Measurements from ENCODE around the gene SSTR4.
"Not testable (repeated sequence)": the region's sequence is repeated elsewhere in the genome, so short reads cannot be mapped to it uniquely, and the experiment has no call there.

The SSTR4 gene

DNA sequence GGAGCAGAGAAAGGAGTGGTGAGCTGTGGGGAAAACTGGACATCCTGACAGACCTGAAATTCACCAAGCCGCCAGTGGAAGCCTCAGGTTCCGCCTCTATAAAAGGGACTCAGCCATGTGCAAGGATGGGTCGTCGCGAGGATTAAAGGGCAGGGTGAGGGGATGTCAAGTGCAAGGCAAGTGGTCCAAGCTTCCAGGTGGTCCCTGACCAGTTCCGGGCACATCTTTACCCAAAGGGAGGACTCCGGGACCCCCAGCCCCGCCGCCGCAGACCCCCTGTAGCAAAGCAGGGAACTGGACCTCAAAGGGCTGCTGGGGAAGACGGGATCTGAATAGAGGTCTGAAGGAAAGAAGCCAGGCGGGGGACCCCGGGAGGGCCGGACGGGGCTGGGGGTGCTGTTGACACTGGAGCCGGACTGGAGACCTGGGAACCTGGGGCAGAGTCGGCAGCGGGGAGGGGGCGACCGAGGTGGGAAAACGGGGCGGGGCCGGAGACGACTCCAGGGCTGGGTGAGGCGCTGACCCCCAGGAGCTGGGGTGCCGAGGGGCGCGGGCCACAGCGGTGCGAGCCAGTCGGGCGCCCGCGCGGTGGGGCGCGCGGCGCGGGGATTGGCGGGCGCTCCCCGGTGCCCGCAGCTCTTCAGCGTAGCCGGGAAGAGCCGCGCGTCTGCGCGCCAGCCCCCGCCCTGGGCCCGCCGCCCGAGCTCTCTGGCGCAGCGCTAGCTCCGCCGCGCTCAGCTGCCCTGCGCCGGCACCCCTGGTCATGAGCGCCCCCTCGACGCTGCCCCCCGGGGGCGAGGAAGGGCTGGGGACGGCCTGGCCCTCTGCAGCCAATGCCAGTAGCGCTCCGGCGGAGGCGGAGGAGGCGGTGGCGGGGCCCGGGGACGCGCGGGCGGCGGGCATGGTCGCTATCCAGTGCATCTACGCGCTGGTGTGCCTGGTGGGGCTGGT, at the start of gene SSTR4:
Gene SSTR4 (plus strand): TSS at position 592 of the 951 bp plus-strand sequence. CDS start 172 bp downstream, at position 764.
- no peak for DNase-seq

GRCh38 chr20:22986601-22987000, 48.5 kb upstream of the SSTR4 start:
- DNase-seq = no peak

DNA sequence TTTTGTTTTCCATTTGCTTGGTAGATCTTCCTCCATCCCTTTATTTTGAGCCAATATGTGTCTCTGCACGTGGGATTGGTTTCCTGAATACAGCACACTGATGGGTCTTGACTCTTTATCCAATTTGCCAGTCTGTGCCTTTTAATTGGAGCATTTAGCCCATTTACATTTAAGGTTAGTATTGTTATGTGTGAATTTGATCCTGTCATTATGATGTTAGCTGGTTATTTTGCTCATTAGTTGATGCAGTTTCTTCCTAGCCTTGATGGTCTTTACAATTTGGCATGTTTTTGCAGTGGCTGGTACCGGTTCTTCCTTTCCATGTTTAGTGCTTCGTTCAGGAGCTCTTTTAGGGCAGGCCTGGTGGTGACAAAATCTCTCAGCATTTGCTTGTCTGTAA, 43.7 kb upstream of the SSTR4 start:
- DNase-seq = not testable (repeated sequence)

DNA sequence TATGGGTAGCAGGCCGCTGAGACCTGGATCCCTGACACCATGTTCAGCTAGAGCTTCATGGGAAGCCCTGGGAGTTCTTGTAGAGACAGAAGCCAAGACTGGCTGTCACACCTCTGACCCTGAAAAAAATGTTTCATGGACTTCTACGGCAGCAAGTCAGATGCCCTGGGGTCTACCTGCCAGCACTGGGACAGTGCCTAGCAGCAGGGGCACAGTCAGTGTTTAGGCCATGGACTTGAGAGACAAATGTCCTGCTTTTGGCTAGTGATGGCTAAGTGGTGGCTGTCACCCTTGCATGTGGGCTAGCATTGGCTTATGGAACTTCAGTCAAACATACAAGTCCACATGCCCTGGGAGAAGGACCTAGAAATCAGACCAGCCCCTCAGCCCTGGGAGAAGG, 41.3 kb upstream of the SSTR4 start:
- no peak for DNase-seq

DNA sequence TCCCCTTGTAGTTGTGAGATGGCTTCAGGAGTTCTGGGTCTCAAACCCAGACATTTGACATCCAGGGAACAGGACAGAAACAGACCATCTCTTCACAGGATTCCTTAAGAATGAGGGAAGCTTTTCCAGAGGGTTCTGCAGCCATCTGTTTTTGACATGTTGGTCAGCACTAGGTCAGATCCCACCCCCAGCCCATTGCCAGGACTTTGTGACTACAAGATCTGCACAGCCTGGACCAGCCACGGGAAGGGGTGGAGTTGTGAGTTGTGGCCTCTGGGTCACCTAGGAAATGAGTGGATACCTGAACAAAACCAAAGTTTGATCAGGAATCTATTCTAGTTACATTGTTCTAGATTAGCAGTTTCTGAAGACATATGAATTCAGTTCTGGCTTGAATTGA, 39.2 kb upstream of the SSTR4 start:
- DNase-seq = no peak

DNA sequence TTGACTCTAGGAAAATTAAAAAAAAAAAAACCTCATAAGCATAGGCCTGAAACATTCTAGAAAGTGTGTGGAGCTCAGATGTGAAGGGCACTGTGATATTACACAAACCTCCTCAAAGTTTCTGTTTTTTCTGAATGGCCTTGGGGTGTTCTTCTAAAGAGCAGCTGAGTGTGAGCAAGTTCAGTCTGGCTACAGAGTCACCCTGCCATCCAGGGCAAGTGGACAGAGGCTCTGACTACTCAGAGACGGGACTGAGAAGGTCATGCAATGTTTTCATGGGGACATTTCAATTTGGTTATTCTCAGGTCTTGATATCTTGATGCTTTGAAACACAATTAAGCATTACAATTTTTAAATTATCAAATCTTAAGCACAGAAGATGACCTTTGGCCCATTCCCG, 36.6 kb upstream of the SSTR4 start:
- no peak for DNase-seq

GRCh38 chr20:22999756-23000155, 35.4 kb upstream of the SSTR4 start:
- no peak for DNase-seq

GRCh38 chr20:23000232-23000947, 34.7 kb upstream of the SSTR4 start:
- no peak for DNase-seq

DNA sequence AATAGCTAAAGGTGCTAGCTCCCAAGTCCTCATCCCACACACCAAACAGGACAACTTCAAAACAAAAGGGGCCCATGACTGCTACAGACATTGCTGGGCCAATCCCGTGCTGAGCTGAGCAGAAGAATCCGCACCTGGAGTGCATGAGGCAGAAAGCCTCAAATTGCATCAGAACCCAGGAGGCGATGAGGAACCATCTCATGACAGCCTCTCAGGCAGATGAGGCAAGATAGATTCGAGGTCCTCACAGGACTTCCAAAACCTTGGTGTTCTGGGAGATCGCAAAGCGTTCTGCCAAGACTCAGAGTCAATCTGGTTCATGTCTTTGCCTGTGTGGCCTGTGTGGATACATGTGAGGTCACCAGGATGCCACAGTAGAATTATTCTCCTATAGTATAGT, 32.8 kb upstream of the SSTR4 start:
- no peak for DNase-seq

DNA sequence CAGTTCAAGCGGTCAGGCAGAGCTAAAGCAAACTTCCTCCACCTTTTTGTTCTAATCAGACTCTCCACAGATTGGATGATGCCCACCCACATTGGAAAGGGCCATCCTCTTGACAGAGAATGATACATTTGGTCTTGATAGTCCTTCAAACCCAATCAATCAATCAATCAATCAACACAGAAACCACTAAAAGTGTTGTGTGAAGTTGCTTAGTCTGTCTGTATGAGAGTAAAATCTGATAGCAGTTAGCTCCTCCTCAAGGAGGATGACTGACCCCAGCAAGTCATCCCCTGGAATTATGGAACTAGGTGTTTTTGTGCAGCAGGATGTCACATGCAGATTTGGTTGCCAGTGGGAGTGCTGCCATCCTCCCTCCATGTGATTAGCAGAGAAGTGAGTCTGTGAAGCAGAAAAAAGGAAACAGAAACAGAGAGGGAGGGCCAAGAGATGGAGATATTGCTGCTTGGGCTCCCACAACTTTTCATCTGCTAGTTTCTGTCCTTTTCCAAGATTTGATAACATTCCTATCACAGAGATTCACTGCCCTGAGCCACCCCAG, 32.0 kb upstream of the SSTR4 start:
- no peak for DNase-seq

- DNase-seq = no peak
Measured at GRCh38 chr20:23003881-23004460, 31.1 kb upstream of the SSTR4 start.

DNA sequence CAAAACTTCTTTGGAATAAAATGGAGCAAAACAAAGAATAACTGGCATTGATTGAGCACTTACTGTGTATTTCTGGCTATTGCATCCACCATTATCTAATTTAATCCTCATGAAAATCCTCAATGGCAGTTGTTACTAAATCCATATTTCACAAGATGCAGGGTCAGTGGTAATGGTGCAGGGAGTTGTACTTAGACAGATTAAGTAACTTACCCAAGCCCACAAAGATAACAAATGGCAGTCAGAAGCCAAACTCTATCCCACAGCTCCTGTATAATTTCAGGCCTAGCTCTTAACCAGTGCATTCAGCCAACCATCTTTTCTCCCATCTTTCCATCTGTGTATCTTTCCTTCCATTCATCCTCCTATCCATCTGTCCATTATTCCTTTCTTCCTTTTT, 29.3 kb upstream of the SSTR4 start:
- no peak for DNase-seq

DNA sequence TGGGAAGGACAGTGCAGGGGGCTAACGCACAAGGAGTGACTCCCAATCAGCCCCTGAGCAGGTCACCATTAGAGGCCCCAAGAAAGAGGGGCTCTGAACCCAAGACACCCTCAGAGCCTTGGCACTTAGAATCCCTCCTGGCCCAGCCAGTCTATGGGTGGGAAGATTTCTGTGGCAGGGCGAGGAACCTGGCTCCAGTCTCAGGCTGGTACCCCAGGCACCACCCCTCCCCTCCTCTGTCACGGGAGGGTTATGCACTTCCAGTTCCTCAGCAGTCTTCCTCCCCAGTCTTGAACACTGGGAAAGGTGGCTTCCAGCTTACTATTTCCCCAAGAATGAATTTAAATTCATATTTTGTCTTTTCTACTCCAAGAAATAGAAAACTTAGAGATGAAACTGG, 27.6 kb upstream of the SSTR4 start:
- no peak for DNase-seq

DNA sequence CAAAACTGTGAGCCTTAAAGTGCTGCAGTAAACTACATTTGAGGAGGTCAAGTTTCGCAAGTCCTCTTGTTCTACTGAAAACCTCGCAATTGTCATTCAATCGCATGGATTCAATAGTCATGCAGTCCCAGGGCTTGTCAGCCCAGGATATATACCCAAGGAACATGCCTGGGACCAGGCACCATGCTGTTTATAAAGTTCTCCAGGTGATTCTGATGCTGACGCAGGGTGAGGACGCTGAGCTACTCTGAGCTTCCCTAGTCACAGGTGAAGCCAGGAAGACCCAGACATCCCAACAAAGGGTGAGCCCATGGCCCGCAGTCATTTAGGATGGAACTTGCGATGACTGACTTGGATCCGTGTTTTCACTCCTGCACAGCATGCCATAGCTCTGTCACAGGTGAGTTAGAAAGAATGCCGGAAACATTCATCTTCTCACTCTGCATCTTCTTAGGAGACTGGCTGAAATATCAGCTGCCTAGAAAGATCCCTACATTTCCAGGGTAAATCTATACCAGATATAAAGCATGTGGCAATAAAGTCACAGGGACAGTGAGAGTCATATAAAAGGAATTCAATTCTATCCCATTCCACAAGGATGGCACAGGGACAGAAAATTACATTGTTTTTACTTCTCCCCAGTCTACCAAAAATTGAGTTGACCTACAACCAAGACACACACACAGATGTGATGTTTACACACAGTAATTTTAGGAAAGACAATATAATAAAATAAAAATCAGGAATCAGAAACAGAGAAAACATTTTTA, 27.0 kb upstream of the SSTR4 start:
- no peak for DNase-seq

DNA sequence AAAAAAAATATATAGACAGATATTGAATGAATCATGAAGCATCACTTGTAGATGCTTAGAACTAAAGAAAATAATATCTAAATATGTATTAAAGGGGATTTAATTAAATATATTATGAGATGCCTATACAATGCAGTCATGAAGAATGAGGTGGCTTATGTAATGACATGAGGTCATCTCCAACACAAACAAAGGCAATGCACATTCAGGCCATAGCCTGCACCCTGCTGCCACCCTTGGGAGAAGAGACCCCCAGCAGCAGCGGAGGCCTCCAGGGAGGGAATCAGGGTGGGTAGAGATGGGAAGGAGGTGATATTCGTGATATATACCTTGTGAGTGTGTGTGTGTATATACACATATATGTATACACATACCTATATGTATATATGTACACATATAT, 26.4 kb upstream of the SSTR4 start:
- DNase-seq = no peak

DNA sequence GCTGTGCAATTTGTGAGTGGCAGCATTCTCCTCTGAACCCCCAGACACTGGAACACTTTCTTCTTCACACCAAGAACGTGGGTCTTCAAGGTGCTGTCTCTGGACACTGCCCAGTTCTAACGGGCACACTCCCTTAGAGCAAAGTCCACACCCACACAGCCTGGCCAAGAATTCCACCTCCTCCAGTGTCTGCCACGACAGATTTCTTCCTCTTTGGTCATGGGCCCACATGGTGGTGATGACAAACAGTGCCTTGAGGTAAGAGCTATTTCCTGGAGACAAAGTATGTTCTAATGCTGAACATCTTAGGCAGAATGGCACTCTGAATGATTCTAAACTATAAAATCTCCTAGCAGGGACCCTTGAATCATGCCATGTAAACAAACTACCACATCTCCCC, 25.5 kb upstream of the SSTR4 start:
- DNase-seq = no peak

DNA sequence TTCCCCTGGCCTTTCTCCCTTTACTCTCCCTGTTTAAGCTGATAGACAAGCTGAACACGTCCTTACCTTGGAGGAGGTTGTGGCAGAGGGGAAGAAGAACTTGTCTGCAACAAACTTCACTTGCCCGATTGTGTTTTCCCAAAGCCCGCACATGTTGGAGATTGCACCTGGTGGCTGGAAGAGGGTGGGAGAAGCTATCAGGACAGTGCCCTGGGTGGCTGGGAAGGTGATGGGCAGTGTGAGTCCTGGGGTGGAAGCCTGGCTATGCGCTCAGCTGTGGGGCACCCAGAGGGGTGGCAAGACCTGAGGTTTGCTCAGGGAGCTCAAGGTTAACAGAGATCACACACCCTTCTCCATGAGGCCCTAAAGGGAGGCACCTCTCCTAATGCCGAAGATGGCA, 25.0 kb upstream of the SSTR4 start:
- no peak for DNase-seq

DNA sequence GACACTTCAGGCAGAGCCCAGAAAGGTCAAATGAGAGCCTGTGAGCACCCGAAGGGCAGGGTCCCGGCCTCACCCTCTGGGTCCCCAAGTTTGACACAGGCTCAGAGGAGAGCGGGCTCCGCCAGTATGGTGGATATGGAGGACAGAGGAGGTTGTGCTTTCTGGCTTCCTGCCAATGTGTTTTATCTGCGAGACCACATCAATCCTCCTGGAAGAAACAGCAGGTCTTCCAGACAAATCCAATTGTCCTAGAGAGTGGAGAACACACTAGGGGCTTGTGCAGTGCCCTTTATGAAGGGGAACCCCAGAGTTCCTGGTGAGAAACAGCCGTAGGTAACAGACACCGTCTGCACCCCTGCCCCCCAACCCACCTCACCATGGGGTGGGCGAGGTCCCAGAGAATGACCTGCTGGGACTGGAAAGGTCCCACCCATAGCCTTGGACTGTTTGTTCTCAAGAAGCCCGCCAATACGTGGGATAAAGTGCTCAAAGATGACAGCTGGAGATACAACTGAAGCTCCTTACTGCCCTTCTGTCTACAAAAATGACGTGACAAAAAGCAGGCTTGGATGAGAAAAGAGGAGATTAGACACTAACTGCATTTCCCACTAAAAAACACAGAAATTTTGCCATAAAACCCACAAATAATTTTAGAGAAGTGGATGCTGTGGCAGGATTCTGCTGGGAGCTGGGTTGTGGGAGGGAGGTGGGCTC, 23.9 kb upstream of the SSTR4 start:
- no peak for DNase-seq

DNA sequence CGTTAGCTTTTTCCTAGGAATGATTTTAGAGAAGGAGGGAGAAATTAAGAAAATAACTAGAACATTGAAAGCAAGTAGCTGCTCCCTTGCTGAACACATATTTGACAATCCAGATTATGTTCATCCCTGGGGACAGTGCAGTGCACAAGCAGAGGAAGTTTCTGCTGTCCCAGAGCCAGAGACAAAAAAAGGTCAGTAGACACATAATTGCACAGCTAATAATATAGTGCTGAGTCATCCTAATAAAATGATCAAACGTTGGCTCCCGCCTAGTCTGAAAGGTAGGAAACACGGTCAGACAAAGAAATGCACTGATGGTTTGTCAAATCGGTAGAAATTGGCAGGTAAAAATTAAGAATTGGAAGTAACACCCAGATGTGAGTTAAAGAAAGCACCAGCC, 21.7 kb upstream of the SSTR4 start:
- DNase-seq = no peak

DNA sequence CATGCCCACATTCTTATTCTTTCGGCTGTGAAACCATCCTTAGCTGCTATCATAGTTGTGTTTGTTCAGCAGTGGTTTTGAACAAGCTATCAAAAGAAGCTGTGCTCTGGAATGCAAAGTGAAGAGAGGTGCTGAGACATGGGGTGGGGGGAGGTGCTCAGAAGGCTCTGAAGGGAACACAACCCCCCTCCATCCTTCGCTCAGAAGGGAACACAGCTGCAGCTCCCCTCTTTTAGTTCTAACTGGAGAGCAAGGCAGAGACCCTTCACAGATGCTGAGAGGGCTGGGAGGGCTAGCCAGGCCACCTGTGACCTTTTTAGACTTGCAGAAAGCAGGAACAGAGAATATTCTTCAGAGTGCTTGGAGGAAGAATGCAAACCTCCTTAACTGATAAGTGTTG, 17.6 kb upstream of the SSTR4 start:
- no peak for DNase-seq

- no peak for DNase-seq
Measured at GRCh38 chr20:23018432-23018831, 16.7 kb upstream of the SSTR4 start.

- no peak for DNase-seq
Measured at GRCh38 chr20:23018941-23019340, 16.2 kb upstream of the SSTR4 start.
